Measurements from ENCODE around the gene TSPO2. TPM values are rescaled to one million over a fixed set of nuclear protein-coding genes. Genes with fewer than 3 reads are reported as not detected.
A peak's percentile ranks its signal among the peaks of the same experiment; 100 is the strongest.

The TSPO2 gene
- total and polyA plus RNA-seq, 2 of the 13 experiments (the other 11 are each of a cell fraction or from before 2014, with no cell fraction given): 0.55 TPM; not detected in 1

DNA sequence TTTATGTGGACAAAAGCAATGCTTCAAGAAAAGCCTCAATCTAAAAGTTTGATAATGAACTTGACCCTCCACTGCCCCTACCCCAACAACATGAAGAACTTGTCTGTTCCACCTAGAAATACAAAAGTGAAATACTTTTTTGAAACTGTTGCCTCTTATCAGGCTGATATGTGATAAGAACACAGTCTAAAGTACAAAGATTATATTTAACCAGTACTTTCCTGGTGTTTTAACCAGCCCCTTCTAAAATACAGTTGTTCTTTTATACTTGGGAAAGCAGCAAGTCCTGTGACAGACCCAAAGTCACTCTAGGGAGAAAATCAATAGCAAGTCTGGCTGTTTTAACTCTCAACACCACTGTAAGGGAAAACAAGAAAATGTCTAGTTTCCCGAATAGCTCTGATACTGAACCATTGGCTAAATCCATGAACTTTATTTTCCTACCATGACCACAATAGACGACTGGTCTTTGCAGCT, 23.3 kb downstream of the TSPO2 start (continued):
- TF ChIP-seq NONO (IDR thresholded peaks at IDR 0.05) (no peak), NONO (CRISPR knock-in tag; conservative IDR thresholded peaks at IDR 0.05) (peak; percentile 73; the same call in 1 of the 2 replicates), ZMYM4 (CRISPR knock-in tag; IDR thresholded peaks at IDR 0.05) (peak; percentile 61; the same call in 1 of the 2 replicates), ZNF501 (CRISPR knock-in tag; IDR thresholded peaks at IDR 0.05) (no peak), ZNF558 (CRISPR knock-in tag; IDR thresholded peaks at IDR 0.05; ENCODE audit: borderline replicate concordance) (no peak), ZNF83 (CRISPR knock-in tag; IDR thresholded peaks at IDR 0.05; ENCODE audit: borderline replicate concordance) (no peak), KAT7 (CRISPR knock-in tag; IDR thresholded peaks at IDR 0.05; ENCODE audit: borderline replicate concordance) (no peak), SP2 (CRISPR knock-in tag; IDR thresholded peaks at IDR 0.05) (no peak), ZNF205 (CRISPR knock-in tag; IDR thresholded peaks at IDR 0.05) (no peak), MXI1 (IDR thresholded peaks at IDR 0.05; ENCODE audit: borderline replicate concordance, low read depth, low read length) (no peak), ZNF703 (CRISPR knock-in tag; IDR thresholded peaks at IDR 0.05; ENCODE audit: borderline replicate concordance) (no peak), SP5 (CRISPR knock-in tag; IDR thresholded peaks at IDR 0.05; ENCODE audit: borderline replicate concordance, low read depth) (peak; percentile 56; the same call in 1 of the 2 replicates), ZNF382 (CRISPR knock-in tag; IDR thresholded peaks at IDR 0.05; ENCODE audit: borderline replicate concordance) (no peak), NCOA2 (CRISPR knock-in tag; IDR thresholded peaks at IDR 0.05) (peak; percentile 93), MBD4 (IDR thresholded peaks at IDR 0.05; ENCODE audit: borderline replicate concordance, low read length) (peak; percentile 90), SALL1 (CRISPR knock-in tag; IDR thresholded peaks at IDR 0.05) (no peak; the same call in 1 of the 2 replicates), BHLHE40 (IDR thresholded peaks at IDR 0.05; ENCODE audit: low read length) (no peak), JUND (CRISPR knock-in tag; IDR thresholded peaks at IDR 0.05) (no peak), RFX3 (CRISPR knock-in tag; IDR thresholded peaks at IDR 0.05) (no peak), MAFG (CRISPR knock-in tag; IDR thresholded peaks at IDR 0.05) (no peak), ZNF383 (CRISPR knock-in tag; IDR thresholded peaks at IDR 0.05; ENCODE audit: borderline replicate concordance) (no peak), ZNF253 (CRISPR knock-in tag; IDR thresholded peaks at IDR 0.05; ENCODE audit: borderline replicate concordance) (no peak), CBX1 (IDR thresholded peaks at IDR 0.05; ENCODE audit: low read depth) (no peak), SNAPC2 (CRISPR knock-in tag; IDR thresholded peaks at IDR 0.05) (no peak)
- TF ChIP-seq, protein P1, sequence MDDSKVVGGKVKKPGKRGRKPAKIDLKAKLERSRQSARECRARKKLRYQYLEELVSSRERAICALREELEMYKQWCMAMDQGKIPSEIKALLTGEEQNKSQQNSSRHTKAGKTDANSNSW (CRISPR knock-in tag; IDR thresholded peaks at IDR 0.05; ENCODE audit: borderline replicate concordance): no peak
- TF ChIP-seq, protein P2, sequence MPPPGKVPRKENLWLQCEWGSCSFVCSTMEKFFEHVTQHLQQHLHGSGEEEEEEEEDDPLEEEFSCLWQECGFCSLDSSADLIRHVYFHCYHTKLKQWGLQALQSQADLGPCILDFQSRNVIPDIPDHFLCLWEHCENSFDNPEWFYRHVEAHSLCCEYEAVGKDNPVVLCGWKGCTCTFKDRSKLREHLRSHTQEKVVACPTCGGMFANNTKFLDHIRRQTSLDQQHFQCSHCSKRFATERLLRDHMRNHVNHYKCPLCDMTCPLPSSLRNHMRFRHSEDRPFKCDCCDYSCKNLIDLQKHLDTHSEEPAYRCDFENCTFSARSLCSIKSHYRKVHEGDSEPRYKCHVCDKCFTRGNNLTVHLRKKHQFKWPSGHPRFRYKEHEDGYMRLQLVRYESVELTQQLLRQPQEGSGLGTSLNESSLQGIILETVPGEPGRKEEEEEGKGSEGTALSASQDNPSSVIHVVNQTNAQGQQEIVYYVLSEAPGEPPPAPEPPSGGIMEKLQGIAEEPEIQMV (CRISPR knock-in tag; IDR thresholded peaks at IDR 0.05; ENCODE audit: low read depth): no peak
- TF ChIP-seq, protein P3, sequence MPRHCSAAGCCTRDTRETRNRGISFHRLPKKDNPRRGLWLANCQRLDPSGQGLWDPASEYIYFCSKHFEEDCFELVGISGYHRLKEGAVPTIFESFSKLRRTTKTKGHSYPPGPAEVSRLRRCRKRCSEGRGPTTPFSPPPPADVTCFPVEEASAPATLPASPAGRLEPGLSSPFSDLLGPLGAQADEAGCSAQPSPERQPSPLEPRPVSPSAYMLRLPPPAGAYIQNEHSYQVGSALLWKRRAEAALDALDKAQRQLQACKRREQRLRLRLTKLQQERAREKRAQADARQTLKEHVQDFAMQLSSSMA (CRISPR knock-in tag; IDR thresholded peaks at IDR 0.05): no peak
- TF ChIP-seq, protein P4, sequence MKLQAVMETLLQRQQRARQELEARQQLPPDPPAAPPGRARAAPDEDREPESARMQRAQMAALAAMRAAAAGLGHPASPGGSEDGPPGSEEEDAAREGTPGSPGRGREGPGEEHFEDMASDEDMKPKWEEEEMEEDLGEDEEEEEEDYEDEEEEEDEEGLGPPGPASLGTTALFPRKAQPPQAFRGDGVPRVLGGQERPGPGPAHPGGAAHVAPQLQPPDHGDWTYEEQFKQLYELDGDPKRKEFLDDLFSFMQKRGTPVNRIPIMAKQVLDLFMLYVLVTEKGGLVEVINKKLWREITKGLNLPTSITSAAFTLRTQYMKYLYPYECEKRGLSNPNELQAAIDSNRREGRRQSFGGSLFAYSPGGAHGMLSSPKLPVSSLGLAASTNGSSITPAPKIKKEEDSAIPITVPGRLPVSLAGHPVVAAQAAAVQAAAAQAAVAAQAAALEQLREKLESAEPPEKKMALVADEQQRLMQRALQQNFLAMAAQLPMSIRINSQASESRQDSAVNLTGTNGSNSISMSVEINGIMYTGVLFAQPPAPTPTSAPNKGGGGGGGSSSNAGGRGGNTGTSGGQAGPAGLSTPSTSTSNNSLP (IDR thresholded peaks at IDR 0.05; ENCODE audit: low read depth, low read length): peak; percentile 88

Measured in HepG2 (cell line).